Urothelium cell line (cell line): ENCODE results near the gene HAVCR2.

Experiments used
- DNase-seq: peaks from one replicate; pipeline ENCODE4 v3.0.0; 2011; ENCODE audit warnings: low spot score, mixed read lengths
- FAIRE-seq: peaks from 2 replicates; lab custom pipeline; 2011; peaks lifted over from hg19 to GRCh38; lab: Jason Lieb, UNC

Gene HAVCR2

DNA sequence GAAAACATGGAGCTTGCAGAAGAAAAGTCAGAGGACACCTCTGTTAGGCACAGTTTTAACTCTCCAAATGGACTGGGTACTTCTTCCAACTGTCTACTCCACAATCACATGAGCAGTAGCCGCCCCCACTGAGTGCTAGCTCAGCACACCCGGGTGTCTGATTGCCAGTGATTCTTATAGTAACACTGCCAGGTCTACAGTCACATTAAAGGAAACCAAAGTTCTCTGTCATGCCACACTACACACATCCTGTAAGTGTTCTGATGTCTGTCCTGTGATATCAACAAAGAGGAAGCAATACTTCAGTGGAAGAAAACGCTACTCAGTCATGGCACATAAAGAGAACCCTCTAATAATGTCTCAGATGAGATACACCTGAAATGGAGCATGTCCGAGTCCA lies at the start of gene HAVCR2:
Gene HAVCR2, minus strand, starts transcription at position 69 of the 400 bp plus-strand sequence. Its CDS starts 61 bp downstream, at position 8.
- DNase-seq = no peak
- FAIRE-seq = peak; percentile 17

DNA sequence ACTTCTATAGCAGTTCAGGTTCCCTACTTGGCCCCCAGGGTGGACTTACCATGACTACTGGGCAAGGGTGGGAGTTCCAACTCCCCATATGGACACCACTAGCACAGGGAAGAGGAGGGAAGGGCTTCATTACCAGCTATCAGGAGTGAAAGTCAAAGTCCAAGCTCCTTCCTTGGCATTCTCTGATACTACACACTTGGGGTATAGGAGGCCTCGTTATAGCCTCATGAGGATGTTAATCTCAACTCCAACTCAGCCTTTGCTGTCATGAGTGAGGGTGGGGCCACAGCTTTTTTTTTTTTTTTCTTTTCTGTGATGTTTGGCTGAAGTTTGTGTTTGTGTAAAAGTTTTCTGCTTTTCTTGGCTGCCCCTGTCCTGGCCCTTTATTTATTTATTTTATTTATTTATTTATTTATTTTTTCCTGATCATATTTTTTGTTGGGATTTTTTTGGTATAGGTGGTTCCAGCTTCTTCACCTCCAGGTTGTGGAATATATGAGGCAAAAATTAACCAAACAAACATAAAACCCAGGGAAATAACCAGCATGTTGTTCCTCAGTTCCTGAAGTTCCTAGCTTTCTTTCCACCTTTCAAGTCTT lies 48.5 kb upstream of the HAVCR2 start:
- DNase-seq (no peak), FAIRE-seq (no peak)

DNA sequence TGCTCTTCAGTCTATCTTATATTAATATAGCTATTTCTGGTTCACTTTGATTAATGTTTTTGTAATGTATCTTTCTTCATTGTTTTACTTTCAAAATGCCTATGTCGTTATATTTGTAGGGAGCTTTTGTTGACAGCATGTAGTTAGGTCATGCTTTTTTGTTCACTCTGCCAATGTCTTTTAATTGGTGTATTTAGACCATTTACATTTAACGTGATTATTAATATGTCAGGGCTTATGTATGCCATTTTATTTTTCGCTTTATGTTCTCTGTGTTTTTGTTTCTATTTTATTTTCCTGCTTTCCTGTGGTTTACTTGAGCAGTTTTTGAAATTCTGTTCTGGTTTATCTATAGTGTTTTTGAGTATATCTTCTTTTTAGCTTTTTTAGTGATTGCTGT lies 46.5 kb upstream of the HAVCR2 start:
- no peak for FAIRE-seq

DNA sequence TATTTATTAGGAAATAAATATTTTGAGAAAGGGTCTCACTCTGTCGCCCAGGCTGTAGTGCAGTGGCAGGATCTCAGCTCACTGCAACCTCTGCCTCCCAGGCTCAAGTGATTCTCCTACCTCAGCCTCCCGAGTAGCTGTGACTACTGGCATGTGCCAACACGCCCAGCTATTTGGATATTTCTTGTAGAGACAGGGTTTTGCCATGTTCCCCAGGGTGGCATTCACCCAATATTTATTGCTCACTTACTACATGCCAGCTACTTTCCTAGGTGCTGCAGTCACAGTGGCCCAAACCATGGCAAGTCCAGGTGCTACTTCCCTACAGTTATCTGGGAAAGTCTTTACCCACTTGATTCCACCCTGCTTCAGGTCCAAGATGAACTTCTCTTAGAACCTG lies 42.2 kb upstream of the HAVCR2 start:
- no peak for FAIRE-seq
- no peak for DNase-seq

More for the DNA sequence above, 46.5 kb upstream of the HAVCR2 start:
- DNase-seq = no peak

DNA sequence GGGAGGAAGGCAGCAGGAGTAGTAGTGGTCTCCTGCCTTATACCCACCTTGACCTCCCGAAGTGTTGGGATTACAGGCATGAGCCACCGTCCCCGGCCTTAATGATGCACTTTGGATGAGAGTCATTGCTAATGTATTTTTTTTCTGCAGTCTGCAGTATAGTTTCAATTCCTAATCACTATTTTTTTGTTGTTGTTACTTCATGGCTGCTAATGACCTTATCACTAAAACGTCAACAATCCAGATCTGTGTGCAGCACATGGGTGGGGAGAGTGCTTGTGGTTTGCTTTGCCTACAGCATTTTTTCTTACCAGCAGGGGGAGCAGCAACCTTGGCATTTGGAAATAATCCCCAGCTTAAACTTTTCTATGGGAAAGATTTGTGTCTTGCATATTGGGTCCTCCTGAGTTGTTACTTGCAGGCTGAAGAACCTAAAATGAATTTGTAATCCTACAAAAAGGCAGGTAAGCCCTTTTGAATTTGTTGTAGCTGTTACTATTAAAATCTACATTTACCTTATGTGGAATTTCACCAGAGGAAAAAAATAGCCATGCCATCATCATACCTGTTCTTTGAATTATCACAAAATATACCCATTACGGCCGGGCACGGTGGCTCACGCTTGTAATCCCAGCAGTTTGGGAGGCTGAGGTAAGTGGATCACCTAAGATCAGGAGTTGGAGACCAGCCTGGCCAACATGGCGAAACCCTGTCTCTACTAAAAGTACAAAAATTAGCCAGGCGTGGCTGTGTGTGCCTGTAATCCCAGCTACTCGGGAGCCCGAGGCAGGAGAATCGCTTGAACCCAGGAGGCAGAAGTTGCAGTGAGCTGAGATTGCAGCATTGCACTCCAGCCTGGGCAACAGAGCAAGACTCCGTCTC lies 40.1 kb upstream of the HAVCR2 start:
- FAIRE-seq (no peak), DNase-seq (peak; percentile 71)

DNA sequence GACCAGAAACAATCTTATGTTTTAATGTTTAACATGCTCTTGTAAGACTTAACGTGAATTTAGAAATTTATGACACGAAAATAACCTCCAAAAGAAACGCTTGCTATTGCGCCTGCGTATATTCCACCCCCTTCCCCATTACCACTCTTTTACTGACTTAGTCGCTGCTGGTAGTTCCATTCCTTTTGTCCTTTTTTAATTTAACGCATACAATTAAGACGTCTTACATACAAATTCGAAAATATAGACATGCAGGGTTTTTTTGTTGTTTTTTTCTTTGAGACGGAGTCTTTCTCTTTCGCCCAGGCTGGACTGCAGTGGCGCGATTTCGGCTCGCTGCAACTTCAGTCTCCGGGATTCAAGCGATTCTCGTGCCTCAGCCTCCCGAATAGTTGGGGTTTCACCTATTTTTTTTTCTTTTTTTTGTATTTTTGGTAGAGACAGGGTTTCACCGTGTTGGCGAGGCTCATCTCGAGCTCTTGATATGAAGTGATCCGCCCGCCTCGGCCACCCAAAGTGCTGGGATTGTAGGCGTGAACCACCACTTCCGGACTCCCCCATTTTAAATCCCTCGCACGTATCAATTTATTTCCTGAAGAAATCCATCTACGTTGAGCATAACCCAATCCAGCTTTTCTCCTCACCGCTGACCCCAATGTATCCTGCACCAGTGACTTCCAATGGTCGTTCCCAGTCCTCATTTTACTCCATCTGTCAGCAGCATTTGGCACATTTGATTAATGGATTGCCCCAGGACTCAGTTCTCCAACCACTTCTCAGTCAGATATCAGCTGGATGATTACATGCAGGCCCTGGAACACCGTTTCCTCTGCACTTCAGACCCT lies 34.5 kb upstream of the HAVCR2 start:
- no peak for FAIRE-seq
- DNase-seq = peak; percentile 63

DNA sequence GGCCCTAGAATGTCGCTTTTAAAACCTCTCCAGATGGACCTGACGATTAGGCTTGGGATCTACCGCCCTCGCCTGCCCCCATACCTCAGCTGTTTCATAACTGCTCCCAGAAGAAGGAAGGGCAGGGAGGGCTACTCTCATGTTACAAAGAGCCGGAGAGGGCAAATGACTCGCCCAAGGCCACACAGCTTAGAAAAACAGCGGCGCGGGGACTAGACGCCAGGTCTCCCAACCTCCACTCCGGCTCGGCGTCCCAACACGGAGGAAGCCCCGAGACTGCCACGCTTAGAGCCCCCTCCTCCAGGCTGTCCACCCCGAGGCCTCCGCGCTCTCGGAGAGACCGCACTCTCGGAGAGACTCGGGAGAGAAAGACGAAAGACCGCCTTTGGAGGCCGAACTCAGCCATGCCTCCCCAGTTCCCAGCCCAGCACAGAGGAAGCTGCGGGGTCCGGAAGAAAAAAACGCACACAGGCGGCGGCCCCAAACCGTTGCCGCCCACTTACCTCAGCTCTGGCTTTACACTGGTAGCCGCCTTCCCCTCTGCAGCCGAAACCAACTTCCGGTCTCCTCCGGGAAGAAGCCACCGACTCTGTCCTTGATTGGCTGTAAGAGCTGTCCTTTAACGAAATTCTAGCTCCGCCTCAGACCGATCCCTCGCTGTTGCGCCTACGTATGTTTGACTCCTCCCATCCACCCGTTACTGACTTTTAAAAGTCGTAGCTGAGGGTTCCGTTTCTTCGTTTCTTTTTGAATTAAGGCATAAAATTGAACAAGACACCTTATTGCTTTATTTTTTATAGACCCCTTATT lies 33.7 kb upstream of the HAVCR2 start, which contains the start of gene MED7:
Gene MED7, minus strand, starts transcription at position 549 of the 810 bp plus-strand sequence. CDS start 3,434 bp downstream, outside the sequence.
- FAIRE-seq (peak; percentile 13), DNase-seq (peak; percentile 98)

DNA sequence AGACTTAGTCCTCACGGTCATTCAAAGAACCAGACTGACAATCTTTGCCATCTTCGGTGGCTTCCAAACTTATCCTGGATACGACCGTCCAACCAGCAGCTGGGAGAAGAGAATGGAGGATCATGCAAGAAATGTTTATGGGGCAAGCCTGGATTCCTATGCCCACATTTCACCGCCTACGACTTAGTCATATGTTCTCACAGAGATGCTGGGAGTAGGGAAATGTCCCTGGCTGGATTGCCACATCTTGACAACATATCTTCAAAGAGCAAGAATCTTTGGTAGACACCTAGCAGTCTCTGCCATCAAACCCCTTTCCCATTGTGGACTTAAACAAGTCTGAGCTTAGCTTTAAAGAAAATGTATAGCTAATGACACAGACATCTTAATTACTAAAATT lies 28.8 kb upstream of the HAVCR2 start:
- no peak for FAIRE-seq

DNA sequence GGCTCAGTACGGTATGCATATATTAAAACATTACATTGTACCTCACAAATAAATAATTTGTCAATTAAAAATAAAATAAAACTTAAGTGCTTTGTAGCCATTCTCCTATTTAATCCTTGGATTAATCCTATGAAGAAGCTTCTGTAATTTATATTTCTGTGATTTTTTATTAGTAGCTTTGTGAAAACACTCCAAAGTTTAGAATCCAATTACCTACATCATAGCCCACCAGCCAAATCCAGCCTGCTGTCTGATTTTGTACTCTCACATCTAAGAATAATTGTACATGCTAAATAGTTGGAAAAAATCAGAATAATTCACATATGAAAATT lies 23.4 kb upstream of the HAVCR2 start:
- FAIRE-seq (no peak), DNase-seq (no peak)

More for the DNA sequence above, 28.8 kb upstream of the HAVCR2 start:
- no peak for DNase-seq

DNA sequence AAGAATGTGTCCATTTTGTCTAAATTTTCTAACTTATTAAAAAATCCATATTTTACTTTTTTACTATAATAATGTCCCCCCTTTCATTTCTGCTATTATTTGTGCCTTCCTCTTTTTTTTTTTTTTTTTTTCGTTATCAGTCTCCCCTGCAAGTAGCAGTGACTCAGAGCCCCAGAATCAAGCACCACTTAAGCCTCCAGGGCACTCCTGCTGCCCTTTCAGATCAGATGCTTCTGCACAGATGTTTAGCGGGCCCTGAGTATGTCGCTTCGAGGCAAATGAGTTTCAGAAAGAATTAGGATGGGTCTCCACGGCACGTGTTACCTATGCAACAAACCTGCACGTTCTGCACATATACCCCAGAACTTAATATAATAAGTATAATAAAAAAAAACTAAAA lies 22.1 kb upstream of the HAVCR2 start:
- no peak for DNase-seq
- no peak for FAIRE-seq

DNA sequence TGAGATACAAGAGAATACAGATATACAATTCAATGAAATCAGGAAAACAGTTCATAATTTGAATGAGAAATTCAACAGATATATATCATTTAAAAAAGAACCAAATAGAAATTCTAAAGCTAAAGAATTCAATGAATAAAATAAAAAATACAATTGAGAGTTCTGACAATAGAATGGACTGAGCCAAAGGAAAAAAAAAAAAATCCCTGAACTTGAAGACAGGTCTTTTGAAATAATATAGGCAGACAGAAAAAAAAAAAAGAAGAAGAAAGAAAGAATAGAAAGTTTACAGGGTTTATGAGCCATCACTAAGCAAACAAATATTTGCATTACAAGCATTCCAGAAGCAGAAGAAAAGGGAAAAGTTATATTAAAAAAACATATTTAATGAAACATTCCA lies 12.9 kb upstream of the HAVCR2 start:
- no peak for DNase-seq
- FAIRE-seq = no peak

DNA sequence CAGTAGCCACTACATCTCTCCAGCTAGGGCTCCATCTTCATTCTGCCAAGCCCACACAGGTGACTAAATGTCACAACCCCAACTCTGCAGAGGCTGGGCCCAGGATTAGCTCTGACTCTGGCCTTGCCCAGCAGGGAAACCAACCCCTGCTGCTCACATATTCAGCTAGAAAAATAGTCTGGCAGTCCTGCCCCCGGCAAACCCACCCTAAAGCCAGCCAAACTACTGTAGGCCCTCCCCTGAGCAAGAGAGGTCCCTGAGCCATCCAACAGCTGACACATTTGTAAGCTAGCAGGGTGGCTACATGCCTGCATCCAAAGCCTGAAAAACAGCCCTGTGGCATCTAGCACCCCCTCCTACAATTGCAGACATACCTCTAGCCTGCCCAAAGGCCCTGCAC lies 11.3 kb upstream of the HAVCR2 start:
- DNase-seq (no peak), FAIRE-seq (no peak)

DNA sequence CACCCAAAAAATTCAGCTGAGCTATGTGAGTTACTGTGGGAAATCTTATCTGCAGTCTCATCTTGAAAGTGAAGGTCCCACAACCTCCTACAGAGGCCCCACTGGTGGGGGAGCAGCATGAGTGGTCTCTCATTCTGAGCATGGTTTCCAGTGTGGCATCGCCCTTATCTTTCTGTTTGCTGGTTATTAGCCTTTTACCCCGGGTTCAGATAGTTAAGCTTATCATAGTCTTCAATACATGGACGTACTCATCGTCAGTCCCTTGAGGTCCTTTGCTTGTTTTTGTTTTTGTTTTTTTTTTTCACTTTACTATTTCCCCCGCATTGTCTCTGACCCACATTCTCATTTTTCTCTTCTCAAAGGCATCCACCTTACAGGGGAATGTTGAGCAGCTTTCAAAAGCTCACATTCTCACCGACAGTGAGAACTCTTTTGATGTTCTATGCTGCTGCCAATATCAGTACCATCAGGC lies 7.7 kb upstream of the HAVCR2 start:
- FAIRE-seq = no peak

DNA sequence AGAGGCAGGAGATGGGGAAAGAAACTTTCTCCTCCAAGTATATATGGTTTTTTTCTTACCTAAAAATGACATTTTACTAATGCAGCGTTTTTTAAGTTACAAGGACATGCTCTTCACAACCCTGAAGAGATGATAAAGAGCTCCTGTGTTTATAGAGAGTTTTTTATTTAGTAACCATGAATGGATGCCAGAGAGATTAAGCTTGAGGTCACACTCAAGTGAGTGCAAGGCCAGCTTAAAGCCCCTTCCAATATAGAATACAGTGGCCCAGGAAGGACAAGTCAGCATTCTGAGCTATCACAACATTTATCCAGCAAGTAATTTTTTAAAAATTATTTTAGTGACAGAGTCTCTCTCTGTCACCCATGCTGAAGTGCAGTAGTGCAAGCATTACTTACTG lies 6.7 kb upstream of the HAVCR2 start:
- DNase-seq = no peak
- FAIRE-seq = no peak

More for the DNA sequence above, 7.7 kb upstream of the HAVCR2 start:
- no peak for DNase-seq

DNA sequence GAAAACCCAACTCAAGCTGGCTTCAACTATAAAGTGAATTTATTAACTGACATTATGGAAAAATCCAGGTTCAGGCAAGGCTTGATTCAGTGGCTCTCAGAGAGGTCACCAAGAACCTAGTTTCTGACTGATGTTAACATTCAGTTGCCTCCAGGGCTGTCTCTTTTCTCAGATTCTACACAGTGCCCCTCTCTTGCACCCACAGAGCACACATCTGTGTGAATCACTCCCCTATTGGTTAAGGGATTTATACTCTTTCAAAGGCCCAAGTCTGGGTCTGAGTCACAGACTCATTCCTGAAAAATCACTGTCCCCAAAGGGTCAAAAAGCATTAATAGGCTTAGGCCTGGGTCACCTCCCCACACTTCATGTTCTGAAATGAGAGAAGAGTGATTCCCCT lies 6.2 kb upstream of the HAVCR2 start:
- no peak for FAIRE-seq
- no peak for DNase-seq

DNA sequence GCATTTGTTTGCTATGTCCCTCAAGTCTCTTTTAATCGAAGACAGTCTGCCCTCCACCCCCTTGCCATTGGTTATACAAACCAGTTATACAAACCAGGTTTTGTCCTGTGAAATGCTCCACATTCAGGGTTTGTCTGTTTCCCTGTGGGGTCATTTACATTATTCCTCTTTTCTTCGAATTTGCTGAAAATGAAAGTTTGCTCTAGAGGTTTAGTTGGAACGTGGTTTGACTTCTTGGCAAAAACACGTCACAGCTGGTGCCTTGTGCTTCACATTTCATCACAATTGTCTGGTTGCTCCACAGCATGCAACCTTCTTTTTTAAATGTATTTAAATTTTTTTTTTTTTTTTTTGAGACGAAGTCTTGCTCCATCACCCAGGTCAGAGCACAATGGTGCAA lies 4.2 kb upstream of the HAVCR2 start:
- FAIRE-seq = no peak

DNA sequence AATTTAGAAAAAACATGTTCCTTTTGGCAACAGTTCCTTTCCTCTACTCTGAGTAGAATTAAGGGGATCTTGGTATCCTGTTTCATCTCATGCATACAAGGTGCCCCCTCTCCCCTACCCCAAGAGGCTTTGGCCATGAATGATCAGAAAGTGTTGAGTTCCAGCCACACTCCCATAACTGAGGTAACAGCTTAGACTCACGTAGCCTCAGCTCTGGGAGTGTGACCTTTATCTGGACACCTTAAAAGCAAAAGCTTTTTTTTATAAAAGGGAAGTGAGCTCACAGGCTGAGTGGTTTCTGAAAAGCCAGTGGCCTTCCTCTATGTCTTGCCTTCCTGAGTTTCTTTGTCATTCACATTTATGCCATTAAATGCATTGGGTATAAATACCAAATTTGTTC lies 900 bp upstream of the HAVCR2 start:
- no peak for FAIRE-seq
- no peak for DNase-seq

More for the DNA sequence above, 4.2 kb upstream of the HAVCR2 start:
- DNase-seq = no peak

DNA sequence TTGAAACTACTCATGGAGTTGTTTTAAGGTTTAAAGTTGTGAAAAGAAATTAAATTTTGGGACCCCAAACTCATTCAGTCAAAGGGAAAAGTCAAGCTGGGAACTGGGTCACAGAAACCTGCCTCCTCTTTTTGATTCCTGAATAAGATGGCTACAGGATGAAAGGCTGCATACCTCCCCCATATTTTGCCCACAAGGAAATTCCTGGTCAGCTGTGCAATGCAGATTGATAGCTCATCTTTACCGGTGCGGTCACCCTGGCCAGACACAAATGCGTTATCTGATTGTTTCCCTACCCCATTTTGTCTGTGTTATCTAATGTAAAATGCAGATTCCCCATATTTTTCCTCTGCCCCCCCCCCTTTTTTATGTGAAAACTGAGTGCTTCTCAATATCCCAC lies 1.3 kb downstream of the HAVCR2 start:
- FAIRE-seq (no peak), DNase-seq (peak; percentile 20)

DNA sequence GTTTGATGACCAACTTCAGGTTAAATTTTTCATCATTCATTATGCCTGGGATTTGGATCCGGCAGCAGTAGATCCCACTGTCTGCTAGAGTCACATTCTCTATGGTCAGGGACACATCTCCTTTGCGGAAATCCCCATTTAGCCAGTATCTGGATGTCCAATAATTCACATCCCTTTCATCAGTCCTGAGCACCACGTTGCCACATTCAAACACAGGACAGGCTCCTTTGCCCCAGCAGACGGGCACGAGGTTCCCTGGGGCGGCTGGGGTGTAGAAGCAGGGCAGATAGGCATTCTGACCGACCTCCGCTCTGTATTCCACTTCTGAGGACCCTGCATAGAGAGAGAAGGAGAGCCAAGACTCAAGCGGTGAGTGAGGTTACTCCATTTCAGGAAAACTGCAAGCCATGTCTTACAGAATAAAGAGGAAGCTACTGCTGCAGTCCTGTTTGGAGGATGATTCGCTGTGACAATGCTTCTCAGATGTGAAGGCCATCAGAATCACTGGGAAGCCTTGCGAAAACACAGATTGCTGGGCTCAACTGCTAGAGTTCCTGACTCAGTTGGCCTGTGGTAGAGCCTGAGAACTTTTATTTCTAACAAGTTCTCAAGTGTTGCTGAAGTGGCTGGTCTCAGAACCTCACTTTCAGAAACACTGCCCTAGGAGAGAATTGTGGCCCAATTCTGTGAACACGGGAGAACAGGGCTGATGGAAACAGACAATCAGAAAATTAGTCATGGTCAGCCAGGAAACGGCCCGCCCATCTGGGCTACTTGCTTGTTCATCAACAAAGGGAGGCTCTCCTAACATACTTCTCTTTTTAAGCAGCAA lies 2.0 kb downstream of the HAVCR2 start:
- FAIRE-seq (no peak), DNase-seq (peak; percentile 37)
